Astrocyte (in vitro differentiated cells and primary cell): ENCODE measurements around the gene SMAD3. TPM values are rescaled to one million over a fixed set of nuclear protein-coding genes. Genes with fewer than 3 reads are reported as not detected.

Experiments used
- DNase-seq: peaks from one replicate; pipeline ENCODE4 v3.0.0-alpha.2; 2010; ENCODE audit warnings: low read depth
- FAIRE-seq: peaks from 2 replicates; lab custom pipeline; 2011; peaks lifted over from hg19 to GRCh38; lab: Jason Lieb, UNC
- H2AFZ ChIP-seq: 2 replicates; pipeline ENCODE4 v1.6.0; 2012; ENCODE audit warnings: low read depth, low read length, inconsistent platforms
- H3K27ac ChIP-seq: 2 replicates; pipeline ENCODE4 v1.5.1; 2011; ENCODE audit warnings: low read depth, low read length, inconsistent platforms
- H3K27me3 ChIP-seq: 2 replicates; pipeline ENCODE4 v1.6.0; 2011; ENCODE audit warnings: low read length, inconsistent platforms; ENCODE audit not compliant: insufficient read depth
- H3K36me3 ChIP-seq: 2 replicates; pipeline ENCODE4 v1.5.1; 2011; ENCODE audit warnings: low read length, inconsistent platforms; ENCODE audit not compliant: insufficient read depth
- H3K4me1 ChIP-seq: 2 replicates; pipeline ENCODE4 v1.5.1; 2011; ENCODE audit warnings: low read length, inconsistent platforms; ENCODE audit not compliant: insufficient read depth
- H3K4me2 ChIP-seq: 2 replicates; pipeline ENCODE4 v1.6.0; 2012; ENCODE audit warnings: low read length, inconsistent platforms
- H3K4me3 ChIP-seq: 2 replicates; pipeline ENCODE4 v1.5.1; 2011; ENCODE audit warnings: low read depth, mild to moderate bottlenecking, low read length, inconsistent platforms; ENCODE audit not compliant: insufficient read depth
- H3K79me2 ChIP-seq: 2 replicates; pipeline ENCODE4 v1.6.0; 2012; ENCODE audit warnings: mild to moderate bottlenecking, low read length, inconsistent platforms; ENCODE audit not compliant: insufficient read depth
- H3K9ac ChIP-seq: 2 replicates; pipeline ENCODE4 v1.6.0; 2012; ENCODE audit warnings: mild to moderate bottlenecking, low read length, inconsistent platforms
- H3K9me3 ChIP-seq: 2 replicates; pipeline ENCODE4 v1.5.1; 2012; ENCODE audit warnings: low read depth, mild to moderate bottlenecking, low read length, inconsistent platforms; ENCODE audit not compliant: insufficient read depth
- H4K20me1 ChIP-seq: 2 replicates; pipeline ENCODE4 v1.6.0; 2012; ENCODE audit warnings: low read length, inconsistent platforms; ENCODE audit not compliant: insufficient read depth
- H3K27ac Mint-ChIP-seq: one replicate; pipeline ENCODE4 v1.8.0; 2021; ENCODE audit warnings: mild to moderate bottlenecking, mixed read lengths; ENCODE audit not compliant: unreplicated experiment
- H3K27me3 Mint-ChIP-seq: one replicate; pipeline ENCODE4 v1.8.0; 2021; ENCODE audit warnings: low read depth, mixed read lengths; ENCODE audit not compliant: unreplicated experiment
- H3K36me3 Mint-ChIP-seq: one replicate; pipeline ENCODE4 v1.8.0; 2021; ENCODE audit warnings: low read depth, mixed read lengths; ENCODE audit not compliant: unreplicated experiment
- H3K4me1 Mint-ChIP-seq: one replicate; pipeline ENCODE4 v1.8.0; 2021; ENCODE audit warnings: low read depth, mixed read lengths; ENCODE audit not compliant: unreplicated experiment
- H3K4me3 Mint-ChIP-seq: one replicate; pipeline ENCODE4 v1.8.0; 2021; ENCODE audit warnings: mild to moderate bottlenecking, moderate library complexity, mixed read lengths; ENCODE audit not compliant: unreplicated experiment
- H3K9me3 Mint-ChIP-seq: one replicate; pipeline ENCODE4 v1.8.0; 2021; ENCODE audit warnings: mild to moderate bottlenecking, mixed read lengths; ENCODE audit not compliant: unreplicated experiment
- CTCF ChIP-seq: IDR thresholded peaks from 2 replicates; pipeline ENCODE4 v1.5.1; 2011; ENCODE audit warnings: low read depth, mild to moderate bottlenecking, inconsistent platforms, low read length, moderate library complexity; ENCODE audit not compliant: insufficient read depth
- EZH2 ChIP-seq: IDR thresholded peaks from 2 replicates; pipeline ENCODE4 v1.6.1; 2012; ENCODE audit warnings: mild to moderate bottlenecking, low read length, inconsistent platforms; ENCODE audit not compliant: insufficient read depth
- total RNA-seq: library from RNA; stranded (reverse); gene quantifications from 2 replicates; pipeline ENCODE4 v1.2.1, GENCODE V29; 2021

The SMAD3 gene
- total RNA-seq, 1 donor from 2014 or later = 78.0 TPM

- Mint-ChIP-seq H3K27ac (peak overlapping the region; percentile 38), H3K4me1 (peaks cover 77% of the 10 kb centered on the region), H3K27me3 (no peaks in the 10 kb centered on the region), H3K36me3 (peaks cover 12% of the 10 kb centered on the region), H3K9me3 (no peaks in the 10 kb centered on the region), H3K4me3 (peak overlapping the region; percentile 9)
- DNase-seq (no peak), FAIRE-seq (no peak)
- Histone ChIP-seq H3K9me3 (no peaks in the 10 kb centered on the region), H2AFZ (no peak overlapping the region), H3K27me3 (no peaks in the 10 kb centered on the region), H3K79me2 (peaks cover 94% of the 10 kb centered on the region), H3K4me3 (no peak overlapping the region), H4K20me1 (peaks cover 89% of the 10 kb centered on the region), H3K27ac (no peak overlapping the region), H3K4me1 (peaks cover 91% of the 10 kb centered on the region), H3K4me2 (no peak overlapping the region), H3K9ac (no peak overlapping the region), H3K36me3 (peaks cover 2% of the 10 kb centered on the region)
- TF ChIP-seq CTCF = no peak
- no peak for TF ChIP-seq EZH2
Observed at GRCh38 chr15:67087507-67088172, 22.2 kb downstream of the SMAD3 start.

- peaks cover 8% of the 10 kb centered on the region for H3K36me3 Mint-ChIP-seq
- TF ChIP-seq CTCF (no peak), EZH2 (no peak)
- Histone ChIP-seq H3K4me1 (peaks cover 77% of the 10 kb centered on the region), H3K79me2 (peaks cover 96% of the 10 kb centered on the region), H3K9me3 (no peaks in the 10 kb centered on the region), H3K27me3 (no peaks in the 10 kb centered on the region), H2AFZ (no peak overlapping the region), H3K36me3 (peaks cover 3% of the 10 kb centered on the region), H4K20me1 (peaks cover 91% of the 10 kb centered on the region), H3K4me2 (peak overlapping the region; percentile 71), H3K9ac (peak overlapping the region; percentile 63), H3K4me3 (no peak overlapping the region), H3K27ac (peak overlapping the region; percentile 31)
- no peaks in the 10 kb centered on the region for H3K27me3 Mint-ChIP-seq
- H3K27ac Mint-ChIP-seq = peak overlapping the region; percentile 45
- FAIRE-seq (no peak), DNase-seq (no peak)
- no peaks in the 10 kb centered on the region for H3K9me3 Mint-ChIP-seq
- peaks cover 66% of the 10 kb centered on the region for H3K4me1 Mint-ChIP-seq
- no peak overlapping the region for H3K4me3 Mint-ChIP-seq
Observed at GRCh38 chr15:67089217-67090193, 24.1 kb downstream of the SMAD3 start.
